ENCODE measurements around the gene SDHAF3. TPM values are rescaled to one million over a fixed set of nuclear protein-coding genes. Genes with fewer than 3 reads are reported as not detected.
A peak's percentile ranks its signal among the peaks of the same experiment; 100 is the strongest.

SDHAF3 gene
- total and polyA plus RNA-seq, 4 donors: 8.6 to 34.1 (median 10.4) TPM

- H3K9ac ChIP-seq (ENCODE audit: low read depth in 1 of 2, low read length in 2 of 2): no peak overlapping the region
- peaks cover 0 to 1% (median 0%) of the 10 kb centered on the region in 4 donors for H3K36me3 ChIP-seq (ENCODE audit: control insufficient read depth in 4 of 4, insufficient read depth in 3 of 4, low read depth in 1 of 4, low read length in 3 of 4)
- WGBS: 92% methylated on average over 2 of the region's 2 CpGs
- H3K4me1 ChIP-seq (ENCODE audit: control insufficient read depth in 4 of 4, insufficient read depth in 4 of 4, low read length in 3 of 4): no peaks in the 10 kb centered on the region
- no peak for TF ChIP-seq RAD21 (IDR thresholded peaks at IDR 0.05)
- TF ChIP-seq SP1 (IDR thresholded peaks at IDR 0.05): no peak
- no peak for TF ChIP-seq RXRA (IDR thresholded peaks at IDR 0.05)
- TF ChIP-seq TAF1 (conservative IDR thresholded peaks at IDR 0.05): no peak
- TF ChIP-seq MAX (IDR thresholded peaks at IDR 0.05): no peak
- TF ChIP-seq FOXA2 (IDR thresholded peaks at IDR 0.05): no peak
- TF ChIP-seq REST (IDR thresholded peaks at IDR 0.05): no peak
- no peak for TF ChIP-seq ZBTB33 (IDR thresholded peaks at IDR 0.05)
- no peak for TF ChIP-seq CTCF (IDR thresholded peaks at IDR 0.05; ENCODE audit: low read depth, low read length, missing input control)
- DNase-seq (ENCODE audit: low spot score): no peak
- H3K4me3 ChIP-seq (ENCODE audit: low read depth in 1 of 3, low read length in 3 of 3): no peak overlapping the region
- no peak overlapping the region for H3K27ac ChIP-seq (ENCODE audit: low read depth in 1 of 2, low read length in 2 of 2)
- no peaks in the 10 kb centered on the region for H3K27me3 ChIP-seq (ENCODE audit: control insufficient read depth in 4 of 4, insufficient read depth in 4 of 4, low read length in 3 of 4)
- H3K9me3 ChIP-seq (ENCODE audit: control insufficient read depth in 4 of 4, low read length in 3 of 4): no peaks in the 10 kb centered on the region
These were observed 15.7 kb downstream of the SDHAF3 start for GRCh38 chr7:97133159-97133558.

- no peak for TF ChIP-seq FOXA2 (IDR thresholded peaks at IDR 0.05)
- no peak for DNase-seq (ENCODE audit: low spot score)
- no peak overlapping the region for H3K27ac ChIP-seq (ENCODE audit: low read depth in 1 of 2, low read length in 2 of 2)
- no peaks in the 10 kb centered on the region for H3K4me1 ChIP-seq (ENCODE audit: control insufficient read depth in 4 of 4, insufficient read depth in 4 of 4, low read length in 3 of 4)
- H3K27me3 ChIP-seq (ENCODE audit: control insufficient read depth in 4 of 4, insufficient read depth in 4 of 4, low read length in 3 of 4): no peaks in the 10 kb centered on the region
- no peak overlapping the region for H3K9ac ChIP-seq (ENCODE audit: low read depth in 1 of 2, low read length in 2 of 2)
- H3K36me3 ChIP-seq (ENCODE audit: control insufficient read depth in 4 of 4, insufficient read depth in 3 of 4, low read depth in 1 of 4, low read length in 3 of 4): peaks cover 0 to 8% (median 3%) of the 10 kb centered on the region in 4 donors
- WGBS: 98% methylated on average over 8 of the region's 8 CpGs
- H3K4me3 ChIP-seq (ENCODE audit: low read depth in 1 of 3, low read length in 3 of 3): peak overlapping the region in 1 of 3 donors; percentile 60
- peaks cover 0 to 17% (median 5%) of the 10 kb centered on the region in 4 donors for H3K9me3 ChIP-seq (ENCODE audit: control insufficient read depth in 4 of 4, low read length in 3 of 4)
These were observed 21.3 kb downstream of the SDHAF3 start for GRCh38 chr7:97138830-97139229.

GRCh38 chr7:97145068-97145467 is 27.6 kb downstream of the SDHAF3 start:
- no peak for TF ChIP-seq TAF1 (conservative IDR thresholded peaks at IDR 0.05)
- no peak for TF ChIP-seq EGR1 (IDR thresholded peaks at IDR 0.05; ENCODE audit: low read depth in 2 of 2)
- TF ChIP-seq HNF4G (IDR thresholded peaks at IDR 0.05): no peak
- TF ChIP-seq RAD21 (IDR thresholded peaks at IDR 0.05): peak; percentile 86
- no peak for TF ChIP-seq RXRA (IDR thresholded peaks at IDR 0.05)
- no peak for TF ChIP-seq REST (IDR thresholded peaks at IDR 0.05)
- TF ChIP-seq FOXA2 (IDR thresholded peaks at IDR 0.05): no peak
- TF ChIP-seq MAX (IDR thresholded peaks at IDR 0.05): no peak
- TF ChIP-seq CTCF (IDR thresholded peaks at IDR 0.05; ENCODE audit: low read depth, low read length, missing input control): peak; percentile 58
- no peak for TF ChIP-seq HNF4A (conservative IDR thresholded peaks at IDR 0.05)
- DNase-seq (ENCODE audit: low spot score): no peak
- Histone ChIP-seq H3K4me1 (ENCODE audit: control insufficient read depth in 4 of 4, insufficient read depth in 4 of 4, low read length in 3 of 4) (no peaks in the 10 kb centered on the region), H3K9me3 (ENCODE audit: control insufficient read depth in 4 of 4, low read length in 3 of 4) (peaks cover 0 to 5% (median under 1%) of the 10 kb centered on the region in 4 donors), H3K4me3 (ENCODE audit: low read depth in 1 of 3, low read length in 3 of 3) (no peak overlapping the region), H3K27me3 (ENCODE audit: control insufficient read depth in 4 of 4, insufficient read depth in 4 of 4, low read length in 3 of 4) (no peaks in the 10 kb centered on the region), H3K9ac (ENCODE audit: low read depth in 1 of 2, low read length in 2 of 2) (no peak overlapping the region), H3K36me3 (ENCODE audit: control insufficient read depth in 4 of 4, insufficient read depth in 3 of 4, low read depth in 1 of 4, low read length in 3 of 4) (no peaks in the 10 kb centered on the region), H3K27ac (ENCODE audit: low read depth in 1 of 2, low read length in 2 of 2) (no peak overlapping the region)
- WGBS: 64% methylated on average over 1 of the region's 1 CpG
